ENCODE data around the gene PPIL1. TPM values are rescaled to one million over a fixed set of nuclear protein-coding genes. Genes with fewer than 3 reads are reported as not detected.

PPIL1 gene
- total and polyA plus RNA-seq, 4 donors: 15.8 to 23.9 (median 20.3) TPM

DNA sequence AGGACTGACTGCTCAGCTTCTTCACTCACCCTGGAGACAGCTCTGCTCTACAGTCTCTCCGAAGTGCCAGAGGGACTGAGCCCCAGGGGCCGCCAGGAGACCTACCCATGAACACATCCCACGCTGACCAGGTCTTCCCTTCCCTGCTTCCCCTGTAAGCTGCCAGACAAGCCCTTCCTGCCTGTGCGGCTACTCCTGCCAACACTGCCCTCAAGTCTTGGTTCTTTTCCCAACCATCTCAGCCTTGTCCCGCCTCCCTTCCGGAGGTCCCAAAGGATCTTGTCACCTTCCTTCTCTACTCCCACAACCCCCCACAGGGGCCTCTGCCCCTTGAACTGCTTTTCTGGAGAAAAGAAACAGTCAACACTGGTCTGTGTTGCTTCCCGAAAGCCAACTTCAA is 50.4 kb downstream of the PPIL1 start:
- H3K9ac ChIP-seq (ENCODE audit: low read depth in 1 of 2, low read length in 2 of 2): no peak overlapping the region
- TF ChIP-seq HNF4G (IDR thresholded peaks at IDR 0.05): no peak
- peak; percentile 51 for TF ChIP-seq NR2F2 (IDR thresholded peaks at IDR 0.05)
- TF ChIP-seq SP1 (IDR thresholded peaks at IDR 0.05): no peak
- TF ChIP-seq EGR1 (IDR thresholded peaks at IDR 0.05; ENCODE audit: low read depth in 2 of 2): no peak
- TF ChIP-seq ZBTB33 (IDR thresholded peaks at IDR 0.05): no peak
- TF ChIP-seq JUND (IDR thresholded peaks at IDR 0.05): no peak
- TF ChIP-seq, protein P1, sequence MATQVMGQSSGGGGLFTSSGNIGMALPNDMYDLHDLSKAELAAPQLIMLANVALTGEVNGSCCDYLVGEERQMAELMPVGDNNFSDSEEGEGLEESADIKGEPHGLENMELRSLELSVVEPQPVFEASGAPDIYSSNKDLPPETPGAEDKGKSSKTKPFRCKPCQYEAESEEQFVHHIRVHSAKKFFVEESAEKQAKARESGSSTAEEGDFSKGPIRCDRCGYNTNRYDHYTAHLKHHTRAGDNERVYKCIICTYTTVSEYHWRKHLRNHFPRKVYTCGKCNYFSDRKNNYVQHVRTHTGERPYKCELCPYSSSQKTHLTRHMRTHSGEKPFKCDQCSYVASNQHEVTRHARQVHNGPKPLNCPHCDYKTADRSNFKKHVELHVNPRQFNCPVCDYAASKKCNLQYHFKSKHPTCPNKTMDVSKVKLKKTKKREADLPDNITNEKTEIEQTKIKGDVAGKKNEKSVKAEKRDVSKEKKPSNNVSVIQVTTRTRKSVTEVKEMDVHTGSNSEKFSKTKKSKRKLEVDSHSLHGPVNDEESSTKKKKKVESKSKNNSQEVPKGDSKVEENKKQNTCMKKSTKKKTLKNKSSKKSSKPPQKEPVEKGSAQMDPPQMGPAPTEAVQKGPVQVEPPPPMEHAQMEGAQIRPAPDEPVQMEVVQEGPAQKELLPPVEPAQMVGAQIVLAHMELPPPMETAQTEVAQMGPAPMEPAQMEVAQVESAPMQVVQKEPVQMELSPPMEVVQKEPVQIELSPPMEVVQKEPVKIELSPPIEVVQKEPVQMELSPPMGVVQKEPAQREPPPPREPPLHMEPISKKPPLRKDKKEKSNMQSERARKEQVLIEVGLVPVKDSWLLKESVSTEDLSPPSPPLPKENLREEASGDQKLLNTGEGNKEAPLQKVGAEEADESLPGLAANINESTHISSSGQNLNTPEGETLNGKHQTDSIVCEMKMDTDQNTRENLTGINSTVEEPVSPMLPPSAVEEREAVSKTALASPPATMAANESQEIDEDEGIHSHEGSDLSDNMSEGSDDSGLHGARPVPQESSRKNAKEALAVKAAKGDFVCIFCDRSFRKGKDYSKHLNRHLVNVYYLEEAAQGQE (IDR thresholded peaks at IDR 0.05): no peak
- no peak for DNase-seq (ENCODE audit: low spot score)
- no peaks in the 10 kb centered on the region for H3K27me3 ChIP-seq (ENCODE audit: control insufficient read depth in 4 of 4, insufficient read depth in 4 of 4, low read length in 3 of 4)
- WGBS: 85% methylated on average over 7 of the region's 7 CpGs
- no peak overlapping the region for H3K27ac ChIP-seq (ENCODE audit: low read depth in 1 of 2, low read length in 2 of 2)
- H3K9me3 ChIP-seq (ENCODE audit: control insufficient read depth in 4 of 4, low read length in 3 of 4): no peaks in the 10 kb centered on the region
- peaks cover 0 to 3% (median 0%) of the 10 kb centered on the region in 4 donors for H3K4me1 ChIP-seq (ENCODE audit: control insufficient read depth in 4 of 4, insufficient read depth in 4 of 4, low read length in 3 of 4)
- H3K4me3 ChIP-seq (ENCODE audit: low read depth in 1 of 3, low read length in 3 of 3): no peak overlapping the region
- no peaks in the 10 kb centered on the region for H3K36me3 ChIP-seq (ENCODE audit: control insufficient read depth in 4 of 4, insufficient read depth in 3 of 4, low read depth in 1 of 4, low read length in 3 of 4)

- no peaks in the 10 kb centered on the region for H3K27me3 ChIP-seq (ENCODE audit: control insufficient read depth in 4 of 4, insufficient read depth in 4 of 4, low read length in 3 of 4)
- H3K9me3 ChIP-seq (ENCODE audit: control insufficient read depth in 4 of 4, low read length in 3 of 4): no peaks in the 10 kb centered on the region
- no peak overlapping the region for H3K27ac ChIP-seq (ENCODE audit: low read depth in 1 of 2, low read length in 2 of 2)
- no peaks in the 10 kb centered on the region for H3K36me3 ChIP-seq (ENCODE audit: control insufficient read depth in 4 of 4, insufficient read depth in 3 of 4, low read depth in 1 of 4, low read length in 3 of 4)
- 91% methylated on average over 12 of the region's 12 CpGs for WGBS
- H3K4me1 ChIP-seq (ENCODE audit: control insufficient read depth in 4 of 4, insufficient read depth in 4 of 4, low read length in 3 of 4): peaks cover 0 to 3% (median 0%) of the 10 kb centered on the region in 4 donors
- no peak overlapping the region for H3K4me3 ChIP-seq (ENCODE audit: low read depth in 1 of 3, low read length in 3 of 3)
- TF ChIP-seq HNF4A (conservative IDR thresholded peaks at IDR 0.05): no peak
- no peak for TF ChIP-seq RXRA (IDR thresholded peaks at IDR 0.05)
- no peak for TF ChIP-seq TAF1 (conservative IDR thresholded peaks at IDR 0.05)
- no peak for TF ChIP-seq JUND (IDR thresholded peaks at IDR 0.05)
- no peak for TF ChIP-seq SP1 (IDR thresholded peaks at IDR 0.05)
- no peak for TF ChIP-seq HNF4G (IDR thresholded peaks at IDR 0.05)
- no peak for TF ChIP-seq EGR1 (IDR thresholded peaks at IDR 0.05; ENCODE audit: low read depth in 2 of 2)
- no peak for TF ChIP-seq MAX (IDR thresholded peaks at IDR 0.05)
- TF ChIP-seq, protein P1 (IDR thresholded peaks at IDR 0.05): no peak
- TF ChIP-seq CTCF (IDR thresholded peaks at IDR 0.05; ENCODE audit: low read depth, low read length, missing input control): no peak
- no peak for TF ChIP-seq NR2F2 (IDR thresholded peaks at IDR 0.05)
- TF ChIP-seq, protein P2, sequence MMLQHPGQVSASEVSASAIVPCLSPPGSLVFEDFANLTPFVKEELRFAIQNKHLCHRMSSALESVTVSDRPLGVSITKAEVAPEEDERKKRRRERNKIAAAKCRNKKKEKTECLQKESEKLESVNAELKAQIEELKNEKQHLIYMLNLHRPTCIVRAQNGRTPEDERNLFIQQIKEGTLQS (IDR thresholded peaks at IDR 0.05): no peak
- TF ChIP-seq YY1 (IDR thresholded peaks at IDR 0.05): no peak
- no peak for TF ChIP-seq ZBTB33 (IDR thresholded peaks at IDR 0.05)
- TF ChIP-seq FOXA2 (IDR thresholded peaks at IDR 0.05): no peak
- no peak overlapping the region for H3K9ac ChIP-seq (ENCODE audit: low read depth in 1 of 2, low read length in 2 of 2)
- DNase-seq (ENCODE audit: low spot score): no peak
Measured at GRCh38 chr6:36823421-36824096, 51.0 kb downstream of the PPIL1 start.

Measured in liver (tissue), 9 donors.